NCI-H524 treated with DMSO at 0.1 percent for 48 hours (cell line): ENCODE results near the gene ATXN7L1.

Experiments used
- DNase-seq: peaks from one replicate; lab custom pipeline; 2025; lab: John Stamatoyannopoulos, UW

Gene ATXN7L1

DNA sequence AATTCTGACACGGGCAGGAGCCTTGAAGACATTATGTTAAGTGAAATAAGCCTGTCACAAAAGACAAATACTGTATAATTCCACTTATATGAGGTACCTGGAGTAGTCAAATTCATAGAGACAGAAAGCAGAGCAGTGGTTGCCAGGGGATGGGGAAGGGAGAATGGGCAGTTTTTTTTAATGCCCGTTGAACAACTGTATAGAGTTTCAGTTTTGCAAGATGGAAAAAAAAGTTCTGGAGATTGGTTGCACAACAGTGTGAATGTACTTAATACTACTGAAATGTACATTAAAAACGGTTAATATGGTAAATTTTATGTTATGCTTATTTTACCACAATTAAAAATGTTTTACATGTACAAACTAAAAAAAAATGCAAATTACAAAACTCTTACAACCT is 231.5 kb downstream of the ATXN7L1 start:
- DNase-seq: no peak

DNA sequence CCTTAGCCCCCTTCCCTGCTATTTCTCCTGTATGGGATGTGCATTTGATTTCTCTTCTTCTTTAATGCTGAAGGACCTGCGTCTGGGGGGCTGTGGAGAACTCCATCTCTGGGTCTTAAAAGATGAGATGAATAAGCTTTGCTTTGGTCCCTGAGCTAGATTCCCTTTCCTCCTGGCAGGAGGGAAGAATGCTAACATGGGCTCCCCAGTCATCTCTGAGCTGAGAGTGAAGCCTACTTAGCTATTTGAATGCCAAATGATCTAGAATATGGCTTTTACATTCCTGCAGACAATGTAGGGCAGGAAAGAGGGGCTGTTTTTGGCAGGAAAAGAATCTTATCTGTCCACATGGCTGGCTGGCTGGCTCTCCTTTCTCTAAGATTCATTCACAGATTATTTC is 232.5 kb downstream of the ATXN7L1 start:
- DNase-seq: no peak

DNA sequence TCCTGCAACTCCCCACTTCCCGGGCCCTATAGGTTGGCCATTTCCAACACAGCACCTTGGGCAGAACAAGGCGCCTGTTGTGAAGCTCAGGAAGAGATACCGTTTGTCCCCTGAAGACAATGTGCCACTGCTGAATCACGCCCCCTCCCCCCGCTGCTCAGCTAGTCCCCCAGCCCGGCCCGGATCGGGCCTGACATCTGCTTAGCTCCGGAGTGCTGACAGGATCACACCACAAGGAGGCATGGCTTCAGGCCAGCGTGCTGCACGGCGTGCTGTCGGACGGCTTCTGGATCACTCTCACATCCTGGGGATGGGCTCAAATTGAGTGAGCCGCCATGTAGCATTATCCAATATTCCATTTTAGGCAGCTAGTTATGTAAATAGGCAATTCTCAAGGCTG is 233.0 kb downstream of the ATXN7L1 start:
- peak; percentile 51 for DNase-seq

DNA sequence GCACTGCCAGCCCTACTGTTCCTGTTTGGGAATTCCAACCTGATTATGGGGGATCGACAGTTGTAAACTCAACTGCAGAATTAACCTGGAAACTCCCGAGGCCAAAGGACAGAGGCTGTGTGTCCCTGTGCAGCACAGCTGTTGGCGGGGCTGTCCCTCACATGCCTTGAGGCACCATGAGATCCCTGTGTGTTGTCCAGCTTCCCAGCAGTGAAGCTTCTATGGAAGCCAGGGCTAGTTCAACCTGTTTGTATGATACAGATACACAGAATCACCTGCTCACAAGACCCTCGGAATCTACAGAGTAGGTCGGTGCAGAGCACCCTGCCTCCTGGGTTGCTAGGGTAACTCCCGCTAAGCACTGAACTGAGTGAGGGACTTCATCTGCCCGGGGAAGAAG is 234.1 kb downstream of the ATXN7L1 start:
- no peak for DNase-seq

DNA sequence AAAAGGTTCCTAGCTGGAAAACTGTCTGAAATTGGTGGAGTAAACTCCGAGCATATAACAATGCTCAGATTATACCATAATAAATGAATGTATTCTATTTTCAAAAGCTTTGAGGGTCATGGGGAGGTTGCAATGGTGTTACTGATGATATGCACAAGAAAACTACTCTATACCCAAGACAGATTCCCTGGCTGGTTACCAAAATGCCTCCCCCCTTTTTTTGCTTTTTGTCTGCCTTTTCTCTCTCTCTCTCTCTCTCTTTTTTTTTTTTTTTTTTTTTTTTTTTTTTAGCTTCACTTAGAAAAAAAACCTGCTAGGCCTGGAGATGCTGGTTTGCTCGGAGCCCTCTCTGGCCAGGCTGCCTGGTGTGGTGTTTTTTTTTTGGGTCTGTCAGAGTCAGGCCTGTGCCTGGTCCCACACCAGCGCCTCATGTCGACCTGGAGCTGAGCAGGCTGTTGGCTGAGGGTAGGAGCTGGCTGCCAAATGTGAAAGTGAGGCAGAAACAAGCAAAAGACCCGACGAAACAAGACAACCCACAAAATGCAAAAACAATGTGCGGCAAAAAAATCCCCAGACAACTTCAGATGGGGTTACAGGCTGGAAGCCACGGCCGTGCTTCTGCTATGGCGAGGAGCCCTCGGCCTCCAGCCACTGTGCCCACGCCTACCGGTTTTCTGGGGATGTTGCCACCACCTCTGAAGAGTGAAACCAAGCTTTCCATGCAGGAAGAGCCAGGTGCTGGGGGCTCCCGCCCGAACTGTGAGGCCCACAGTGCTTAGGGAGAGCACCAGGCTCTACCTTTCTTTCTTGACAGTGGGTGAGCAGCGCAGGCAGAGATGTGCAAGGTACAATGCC is 235.2 kb downstream of the ATXN7L1 start:
- DNase-seq: no peak

DNA sequence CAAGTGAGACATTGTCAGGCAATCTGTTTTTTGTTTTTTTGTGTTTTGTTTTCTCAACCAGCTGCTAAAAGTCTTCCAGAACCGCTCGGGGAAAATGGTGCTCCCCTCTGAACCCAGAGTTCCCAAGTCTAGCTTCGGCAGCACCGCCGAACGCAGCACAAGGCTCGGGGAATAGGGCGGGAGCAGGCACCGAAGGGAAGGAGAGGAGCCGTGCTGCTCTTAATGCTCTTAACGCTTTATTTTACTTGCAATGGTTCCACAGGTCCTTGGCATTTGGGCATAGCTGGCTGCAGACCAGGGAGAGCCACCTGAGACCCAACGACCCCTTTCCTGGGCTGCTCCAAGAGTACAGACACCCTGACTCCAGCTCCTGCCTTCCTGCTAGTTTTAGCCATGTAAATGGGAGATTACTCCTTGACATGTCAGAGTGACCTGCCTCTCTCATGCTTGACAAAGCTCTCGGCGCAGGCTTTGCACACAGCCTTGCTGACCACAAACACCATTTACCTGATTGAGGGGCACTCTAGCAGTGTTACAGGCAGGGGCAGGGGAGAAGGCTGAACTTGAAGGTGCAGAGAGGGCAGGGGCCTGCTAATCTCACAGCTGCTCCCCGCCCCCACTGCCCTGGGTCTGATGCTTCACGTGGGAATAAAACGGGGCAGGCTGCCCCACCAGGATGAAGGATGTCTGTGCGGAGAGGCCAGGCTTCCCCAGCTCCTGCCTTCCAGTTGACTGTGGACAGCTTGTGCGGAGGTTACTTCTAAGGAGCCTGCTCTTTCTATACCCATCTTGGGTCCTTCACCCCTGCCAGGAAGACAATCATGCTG is 236.5 kb downstream of the ATXN7L1 start:
- no peak for DNase-seq

DNA sequence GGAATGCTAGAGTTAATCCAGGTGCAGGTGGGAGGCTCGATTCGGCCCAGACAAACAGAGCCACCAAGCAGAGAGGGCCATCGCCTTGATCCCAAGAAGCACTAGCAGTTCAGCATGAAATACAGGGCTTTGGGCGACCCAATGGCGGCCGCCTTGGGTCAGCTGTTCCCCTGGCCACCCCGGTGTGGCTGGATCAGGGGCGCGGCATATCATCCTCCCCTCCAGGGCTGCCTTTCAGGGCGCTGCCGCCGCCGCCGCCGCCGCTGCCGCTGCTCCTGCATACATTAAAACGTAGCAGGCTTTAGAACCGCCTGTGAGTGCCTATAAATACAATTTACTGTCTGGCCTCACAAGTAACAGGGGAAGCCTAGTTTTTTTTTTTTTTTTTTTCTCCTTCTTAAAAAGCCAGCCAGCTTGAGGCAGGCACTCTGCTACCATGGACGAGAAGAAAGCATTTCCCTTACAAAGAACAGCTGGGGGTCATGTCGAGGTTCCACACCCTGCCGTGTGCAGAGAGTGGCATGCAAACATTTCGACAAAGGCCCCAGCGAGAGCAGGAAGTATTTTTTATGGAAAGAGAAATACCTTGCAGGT is 237.4 kb downstream of the ATXN7L1 start:
- no peak for DNase-seq

DNA sequence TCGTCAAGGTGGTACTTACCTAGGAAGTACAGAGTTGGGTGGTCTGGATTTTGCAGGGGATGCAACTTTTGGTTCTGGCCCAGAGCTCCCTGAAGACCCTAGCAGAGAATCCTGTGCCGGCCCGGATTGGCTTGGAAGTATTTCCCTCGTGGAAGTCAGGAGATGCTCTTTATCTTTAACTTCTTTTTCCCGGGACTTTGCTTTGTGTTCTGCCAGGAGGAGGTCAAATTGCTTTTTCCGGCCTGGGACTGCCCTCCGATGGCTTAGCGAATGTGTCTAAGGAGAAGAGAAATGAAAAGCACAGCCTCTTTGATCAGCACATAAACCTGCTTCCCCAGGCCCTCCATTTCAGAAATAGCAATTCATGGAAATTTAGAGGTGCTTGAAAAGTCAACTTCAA is 238.1 kb downstream of the ATXN7L1 start:
- DNase-seq: no peak

DNA sequence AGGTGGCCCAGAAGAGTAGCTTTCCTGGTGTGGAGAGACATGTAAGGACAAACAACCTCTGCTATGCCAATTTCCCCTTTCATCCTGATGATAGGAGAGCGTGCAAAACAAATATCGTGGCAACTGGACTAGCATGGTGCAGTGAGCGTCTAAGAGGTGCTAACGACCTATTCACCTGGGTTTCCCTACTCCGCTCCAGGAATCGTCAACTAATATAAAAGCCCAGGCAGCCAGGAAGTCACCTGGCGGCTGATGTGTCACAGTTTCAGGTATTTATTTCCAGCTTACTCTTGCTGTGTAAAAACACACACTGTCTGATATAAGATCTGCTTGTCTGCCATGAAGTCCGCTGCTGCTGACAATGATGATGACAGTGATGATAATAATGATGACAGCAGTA is 238.6 kb downstream of the ATXN7L1 start:
- DNase-seq: no peak

DNA sequence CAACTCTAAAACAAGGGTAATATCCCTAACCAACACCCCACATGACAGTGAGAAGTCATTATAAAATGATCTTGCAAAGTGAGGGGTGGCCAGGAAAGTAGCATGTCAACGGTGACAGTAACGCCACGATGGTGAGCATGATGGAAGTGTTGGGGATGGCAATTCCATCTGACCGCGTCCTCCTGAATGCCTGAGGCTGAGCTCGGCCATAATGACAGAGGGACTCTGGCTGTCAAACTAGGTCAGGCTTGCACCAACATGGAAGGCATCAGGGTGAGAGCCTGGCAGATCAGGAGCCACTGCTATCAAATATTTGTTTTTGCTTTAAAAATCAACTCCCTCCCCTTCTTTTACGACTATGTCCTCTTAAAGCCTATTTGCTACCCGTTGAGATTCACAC is 239.4 kb downstream of the ATXN7L1 start:
- no peak for DNase-seq

DNA sequence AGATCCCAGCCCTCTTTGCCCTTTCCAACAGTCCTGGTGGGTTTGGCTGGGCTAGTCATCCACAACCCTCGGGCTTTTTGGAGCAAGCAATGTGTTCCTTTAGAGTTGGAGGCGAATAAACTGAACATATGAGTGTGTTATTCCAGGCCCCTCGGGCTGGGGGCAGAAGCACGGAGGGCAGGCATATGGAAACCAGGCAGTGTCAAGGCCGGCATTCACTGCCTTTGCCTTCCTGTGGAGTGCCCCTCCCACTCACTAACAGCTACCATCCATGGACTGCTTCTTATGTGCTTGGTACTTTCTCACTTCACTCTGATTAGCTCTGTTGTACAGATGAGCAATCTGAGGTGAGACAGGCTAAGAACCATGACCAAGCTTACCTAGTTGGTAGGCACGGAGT is 241.2 kb downstream of the ATXN7L1 start:
- DNase-seq: no peak

DNA sequence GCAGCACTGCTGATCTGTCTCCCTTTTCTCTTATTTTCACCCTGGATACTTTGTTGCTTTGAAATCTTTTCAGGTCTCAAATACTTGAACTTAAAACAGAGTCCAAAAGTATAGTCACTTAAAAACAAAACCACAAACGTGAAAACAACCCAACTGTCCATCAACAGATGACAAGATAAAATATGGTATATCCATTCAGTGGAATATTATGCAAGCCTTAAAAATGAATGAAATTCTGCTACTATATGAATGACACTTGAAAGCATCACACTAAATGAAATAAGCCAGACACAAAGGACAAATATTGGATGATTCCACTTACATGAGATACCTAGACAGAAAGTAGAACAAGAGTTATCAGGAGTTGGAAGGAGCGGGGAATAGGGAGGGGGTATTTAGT is 250.4 kb downstream of the ATXN7L1 start:
- DNase-seq: no peak

DNA sequence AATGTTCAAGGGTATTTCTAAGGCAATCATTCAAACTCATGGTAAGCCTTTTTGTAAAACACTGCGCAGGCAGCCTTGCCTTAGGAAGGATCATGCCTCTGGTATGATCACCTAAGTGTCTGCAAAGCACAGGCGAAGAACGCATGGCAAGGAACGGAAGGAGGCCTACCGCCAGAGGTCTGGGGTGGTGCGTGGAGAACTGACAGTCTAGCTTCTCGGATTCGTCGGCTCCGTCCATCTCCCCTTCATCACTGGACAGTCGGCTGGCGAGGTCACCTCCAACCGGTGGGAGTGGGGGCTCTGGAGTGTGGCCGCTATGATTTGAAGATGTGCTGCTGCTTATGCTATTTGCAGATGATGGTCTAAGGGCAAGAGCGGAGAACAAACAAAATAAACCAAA is 252.5 kb downstream of the ATXN7L1 start:
- DNase-seq: no peak

DNA sequence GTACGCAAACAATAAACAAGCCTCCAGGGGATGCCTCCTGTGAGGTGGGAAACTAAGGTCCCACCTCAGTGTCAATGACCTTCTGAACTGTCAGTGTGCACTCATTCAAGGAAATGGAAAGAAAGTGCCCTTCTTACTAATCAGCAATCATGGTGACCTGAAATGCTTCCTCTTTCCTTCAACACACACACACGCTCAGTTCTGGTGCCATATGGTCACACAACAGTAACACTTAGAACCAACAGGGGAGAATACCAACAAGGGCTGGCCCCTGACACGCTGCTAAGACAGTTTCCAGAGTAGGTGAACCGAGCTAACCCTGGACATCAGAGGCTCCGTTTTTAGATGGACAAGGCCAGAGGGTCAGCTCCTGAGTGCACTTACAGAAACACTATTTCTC is 253.0 kb downstream of the ATXN7L1 start:
- DNase-seq: no peak

DNA sequence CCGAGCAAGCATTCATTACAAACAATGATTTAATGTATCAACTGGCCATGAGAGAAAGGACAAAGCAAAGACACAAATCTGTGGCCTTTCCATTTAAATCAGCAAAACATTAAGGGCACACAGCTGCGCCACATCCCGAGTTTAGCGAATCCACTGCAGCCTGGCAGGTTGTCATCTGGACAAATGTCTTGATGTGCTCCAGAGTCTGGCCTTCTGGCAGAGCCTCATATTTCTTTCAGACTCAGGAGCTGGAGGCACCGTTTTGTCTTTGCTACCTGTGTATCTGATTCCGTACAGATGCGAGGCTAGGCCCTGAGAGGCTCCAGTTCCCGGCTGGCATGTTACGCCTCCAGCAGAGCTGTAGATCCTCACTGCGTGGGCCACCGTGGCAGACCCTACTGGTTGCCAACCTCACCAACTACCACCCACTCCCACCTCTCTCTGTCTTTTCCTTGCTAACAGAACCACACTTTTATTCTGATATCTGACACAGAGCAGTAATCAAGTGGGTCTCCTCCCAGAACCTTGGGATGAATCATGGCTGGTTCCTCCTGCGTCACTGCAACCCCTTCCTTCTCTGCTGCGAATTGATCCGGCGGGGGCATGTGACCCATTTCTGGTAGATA is 254.2 kb downstream of the ATXN7L1 start:
- DNase-seq: no peak

DNA sequence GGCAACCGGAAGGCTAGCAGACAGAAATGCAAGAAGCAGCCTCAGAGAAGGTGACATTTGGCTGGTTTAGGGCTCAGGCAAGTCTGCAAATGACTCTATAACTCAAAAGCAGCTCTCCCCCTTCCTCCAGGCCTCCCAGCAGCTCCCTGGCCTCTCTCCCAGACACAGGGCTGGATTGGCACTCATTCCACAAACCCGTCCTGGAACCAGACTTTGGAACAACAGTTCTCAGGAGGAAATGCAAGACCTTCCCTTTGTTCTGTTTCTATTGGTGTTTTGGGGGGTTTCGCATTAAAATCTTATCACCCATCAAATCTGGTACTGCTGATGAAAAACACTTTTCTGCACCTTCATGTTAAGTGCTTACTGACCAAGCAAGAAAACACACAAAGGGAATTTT is 254.8 kb downstream of the ATXN7L1 start:
- no peak for DNase-seq

DNA sequence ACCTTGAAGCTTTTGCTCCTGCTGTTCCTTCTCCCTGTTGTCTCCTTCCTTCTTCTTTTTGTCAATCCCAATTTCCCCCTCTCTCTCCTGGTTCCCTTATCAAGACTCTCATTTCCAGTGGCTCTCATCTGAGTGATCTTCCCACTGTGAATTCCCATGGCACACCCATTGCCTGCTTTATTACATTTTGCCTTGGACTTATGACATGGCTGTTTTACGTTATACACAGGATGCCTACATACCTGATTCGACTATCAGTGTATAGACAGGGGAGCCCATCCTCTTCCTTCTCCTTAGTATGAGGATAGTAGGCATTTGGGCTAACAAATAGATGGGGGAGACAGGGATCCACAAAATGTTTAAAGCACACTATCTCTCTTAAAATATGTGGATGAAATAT is 255.2 kb downstream of the ATXN7L1 start:
- DNase-seq: no peak

DNA sequence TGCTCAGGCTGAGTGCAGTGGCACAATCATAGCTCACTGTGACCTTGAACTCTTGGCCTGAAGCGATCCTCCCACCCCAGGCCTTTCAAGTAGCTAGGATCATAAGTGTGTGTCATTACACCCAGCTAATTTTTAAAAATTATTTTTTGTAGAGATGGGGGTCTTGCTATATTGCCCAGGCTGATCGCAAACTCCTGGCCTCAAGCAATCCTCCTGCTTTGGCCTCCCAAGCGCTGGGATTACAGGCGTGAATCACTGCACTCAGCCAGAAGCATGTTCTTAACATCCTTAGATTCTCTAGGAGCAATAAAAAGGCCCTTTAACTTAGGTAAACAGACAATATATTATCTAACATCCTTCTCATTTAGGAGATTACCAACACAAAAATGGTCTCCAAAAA is 256.8 kb downstream of the ATXN7L1 start:
- DNase-seq: no peak

DNA sequence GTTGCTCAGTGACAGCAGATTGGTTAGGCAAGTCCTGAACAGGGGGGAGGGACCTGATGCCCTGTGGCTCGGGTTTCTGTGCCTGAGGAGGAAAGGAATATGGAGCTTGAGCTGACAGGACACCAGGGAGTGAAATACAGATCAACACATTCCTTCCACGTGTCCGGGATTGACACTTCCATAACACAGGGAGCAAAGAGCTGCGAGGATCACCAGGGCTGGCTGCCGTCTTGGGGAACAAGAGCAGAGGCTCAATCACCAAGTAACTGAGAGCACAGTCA is 258.4 kb downstream of the ATXN7L1 start:
- no peak for DNase-seq

DNA sequence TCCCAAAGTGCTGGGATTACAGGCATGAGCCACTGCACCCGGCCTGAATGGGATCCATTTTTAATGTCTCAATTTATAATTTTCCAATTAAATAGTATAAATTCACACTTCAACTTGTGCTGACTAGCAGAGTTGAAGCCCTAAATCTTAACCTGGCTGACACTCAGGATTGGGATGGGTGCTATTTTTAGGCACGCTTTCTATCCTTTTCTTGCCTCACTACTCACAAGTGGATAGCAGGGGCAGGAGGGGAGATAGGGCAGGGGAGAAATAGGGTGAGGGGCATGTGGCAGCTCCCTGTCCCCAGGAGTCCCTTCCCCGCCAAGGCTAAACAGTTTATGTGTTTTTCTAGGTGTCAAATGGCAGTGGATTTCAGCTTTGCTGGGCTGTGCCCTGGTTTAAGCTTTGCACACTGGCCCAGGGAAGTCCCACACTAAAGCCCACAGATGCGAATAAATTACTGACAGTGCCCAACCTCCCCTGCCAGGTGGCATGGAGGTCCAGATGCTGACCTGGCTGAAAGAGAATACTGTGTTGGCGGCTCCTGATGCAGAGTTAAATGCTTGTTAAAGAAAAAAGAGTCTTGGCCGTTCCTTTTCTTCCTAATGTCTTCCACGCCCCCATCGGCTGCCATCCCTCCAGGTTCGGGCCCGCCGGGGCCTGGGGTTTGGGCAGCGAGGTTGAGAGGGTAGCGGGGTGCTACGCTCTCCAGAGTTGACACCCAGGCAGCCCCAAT is 259.0 kb downstream of the ATXN7L1 start:
- DNase-seq: no peak

DNA sequence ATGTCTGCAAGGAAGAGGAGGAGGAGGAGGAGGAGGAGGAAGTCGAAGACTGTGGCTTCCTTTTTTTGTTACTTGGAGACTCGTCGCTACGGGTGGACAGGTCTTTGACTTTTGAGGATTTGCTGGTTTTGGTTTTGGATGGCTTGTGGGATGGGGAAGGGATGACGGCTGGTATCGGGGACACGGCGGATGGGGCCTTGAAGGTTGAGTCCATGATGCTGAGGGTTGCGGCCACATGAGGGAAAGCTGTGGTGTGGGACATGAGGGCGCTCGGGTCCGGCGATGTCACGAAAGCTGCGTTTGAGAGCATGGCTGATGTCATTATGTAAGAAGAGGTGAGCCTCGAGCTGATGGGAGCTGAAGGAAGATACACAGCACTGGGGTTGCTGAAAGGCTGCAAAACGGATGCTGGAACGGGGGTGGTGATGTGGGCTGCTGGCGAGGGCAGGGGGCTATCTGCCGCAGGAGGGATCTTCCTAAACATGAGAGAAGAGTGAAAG is 262.0 kb downstream of the ATXN7L1 start:
- no peak for DNase-seq
